Endothelial cell of umbilical vein (primary cell): Measurements from ENCODE around the gene SINHCAF. TPM values are rescaled to one million over a fixed set of nuclear protein-coding genes. Genes with fewer than 3 reads are reported as not detected.

Experiments
- BruUV-seq: library from RNA; stranded (reverse); fragments of 400-500 nt; replicated peaks from 2 replicates; lab custom pipeline; 2021; lab: Mats Ljungman, UMichigan
- CTCF ChIA-PET: fragments of 300-600, 350-600 bp; sonication (Branson Sonifier 250); formaldehyde crosslinking; loops from one replicate; lab custom pipeline; 2021; ENCODE audit warnings: antibody characterized with exemption, inconsistent platforms; lab: Charles Lee
- POLR2A ChIA-PET: fragments of 300-600, 350-600 bp; sonication (Branson Sonifier 250); formaldehyde crosslinking; loops from one replicate; lab custom pipeline; 2021; ENCODE audit warnings: antibody characterized with exemption, inconsistent platforms; lab: Charles Lee
- DNase-seq: peaks from one replicate; pipeline ENCODE4 v3.0.0-alpha.2; 2011; ENCODE audit warnings: low read depth, low spot score
- FAIRE-seq: peaks from 2 replicates; lab custom pipeline; 2011; peaks lifted over from hg19 to GRCh38; lab: Jason Lieb, UNC
- H2AFZ ChIP-seq: 2 replicates; pipeline ENCODE4 v1.6.0; 2012; ENCODE audit warnings: low read depth, low read length, control low read depth, inconsistent platforms
- H3K27ac ChIP-seq: 2 replicates; pipeline ENCODE4 v1.5.1; 2011; ENCODE audit warnings: low read depth, mild to moderate bottlenecking, control low read depth, low read length, moderate library complexity; ENCODE audit not compliant: insufficient read depth
- H3K27me3 ChIP-seq, 2 experiments: 2 replicates each; pipeline versions ENCODE4 v1.6.0 to v1.6.1; 2011; ENCODE audit warnings: low read length in 2 of 2, mixed read lengths in 1 of 2; ENCODE audit not compliant: control insufficient read depth in 2 of 2, insufficient read depth in 2 of 2
- H3K36me3 ChIP-seq, 2 experiments: 2 replicates in 1 of 2; 3 replicates in 1 of 2; pipeline ENCODE4 v1.5.1; 2011; ENCODE audit warnings: low read length in 2 of 2, mild to moderate bottlenecking in 1 of 2, moderate library complexity in 1 of 2; ENCODE audit not compliant: control insufficient read depth in 2 of 2, insufficient read depth in 2 of 2; ENCODE audit errors: extremely low read depth in 1 of 2
- H3K4me1 ChIP-seq: 3 replicates; pipeline ENCODE4 v1.5.1; 2011; ENCODE audit warnings: mild to moderate bottlenecking, low read length; ENCODE audit not compliant: control insufficient read depth, insufficient read depth; ENCODE audit errors: extremely low read depth
- H3K4me2 ChIP-seq: 2 replicates; pipeline ENCODE4 v1.6.1; 2011; ENCODE audit warnings: low read length, control low read depth, mixed read lengths; ENCODE audit not compliant: insufficient read depth
- H3K4me3 ChIP-seq, 3 experiments: fragments of 200-600 bp in 1 of 3; sonication (generic), shearing (Covaris generic) in 1 of 3; replicated peaks in 1 of 3; 2 replicates each; pipeline ENCODE4 v1.5.1; 2011 to 2016; ENCODE audit warnings: control low read depth in 3 of 3, low read length in 3 of 3, mild to moderate bottlenecking in 2 of 3, inconsistent platforms in 1 of 3, low read depth in 1 of 3, moderate library complexity in 1 of 3; ENCODE audit not compliant: insufficient read depth in 1 of 3
- H3K79me2 ChIP-seq: 2 replicates; pipeline ENCODE4 v1.6.0; 2012; ENCODE audit warnings: low read length, inconsistent platforms; ENCODE audit not compliant: control insufficient read depth, insufficient read depth
- H3K9ac ChIP-seq: replicated peaks from 2 replicates; pipeline ENCODE3; 2011; ENCODE audit warnings: low read length, control low read depth; ENCODE audit not compliant: insufficient read depth; ENCODE audit errors: extremely low read depth
- H3K9me1 ChIP-seq: replicated peaks from 3 replicates; pipeline ENCODE4 v1.6.0; 2011; ENCODE audit warnings: mild to moderate bottlenecking, low read length; ENCODE audit not compliant: control insufficient read depth, insufficient read depth; ENCODE audit errors: extremely low read depth
- H3K9me3 ChIP-seq: replicated peaks from 2 replicates; pipeline ENCODE4 v1.5.1; 2012; ENCODE audit warnings: low read length, inconsistent platforms; ENCODE audit not compliant: control insufficient read depth, insufficient read depth
- H4K20me1 ChIP-seq: replicated peaks from 2 replicates; pipeline ENCODE3; 2011; ENCODE audit warnings: mild to moderate bottlenecking, low read length; ENCODE audit not compliant: control insufficient read depth, insufficient read depth; ENCODE audit errors: extremely low read depth
- CTCF ChIP-seq, 2 donors: IDR thresholded peaks; 1 replicate in 1 of 2; 2 replicates in 1 of 2; pipeline ENCODE4 v1.5.1; 2011; ENCODE audit warnings: low read length in 2 of 2, mild to moderate bottlenecking in 2 of 2, moderate library complexity in 2 of 2, control low read depth in 1 of 2, inconsistent platforms in 1 of 2, low read depth in 1 of 2; ENCODE audit not compliant: insufficient read depth in 1 of 2; ENCODE audit errors: extremely low read depth in 1 of 2
- EZH2 ChIP-seq: IDR thresholded peaks from 2 replicates; pipeline ENCODE4 v1.6.1; 2012; ENCODE audit warnings: borderline replicate concordance, low read depth, mild to moderate bottlenecking, moderate library complexity, low read length, inconsistent platforms; ENCODE audit not compliant: severe bottlenecking
- FOS ChIP-seq: IDR thresholded peaks from 2 replicates; pipeline ENCODE4 v1.6.1; 2011; ENCODE audit warnings: mild to moderate bottlenecking, low read length, moderate library complexity, borderline replicate concordance; ENCODE audit not compliant: insufficient read depth
- GATA2 ChIP-seq: IDR thresholded peaks from 2 replicates; pipeline ENCODE4 v1.7.0; 2011; ENCODE audit warnings: low read depth, mild to moderate bottlenecking, moderate library complexity, mixed read lengths, low read length; ENCODE audit not compliant: insufficient read length, insufficient read depth
- JUN ChIP-seq: IDR thresholded peaks from 2 replicates; pipeline ENCODE4 v1.6.1; 2011; ENCODE audit warnings: borderline replicate concordance, low read depth; ENCODE audit not compliant: insufficient read length, insufficient read depth
- MAX ChIP-seq: IDR thresholded peaks from 2 replicates; pipeline ENCODE4 v1.6.1; 2011; ENCODE audit not compliant: insufficient read depth, insufficient read length
- MYC ChIP-seq: IDR thresholded peaks from one replicate; pipeline ENCODE4 v1.6.1; 2011; ENCODE audit warnings: mild to moderate bottlenecking, low read depth, low read length
- POLR2A ChIP-seq: IDR thresholded peaks from 2 replicates; pipeline ENCODE4 v1.6.1; 2012; ENCODE audit warnings: low read depth, mild to moderate bottlenecking, control low read depth, low read length
- POLR2AphosphoS5 ChIP-seq: IDR thresholded peaks from 2 replicates; pipeline ENCODE4 v1.6.1; 2012; ENCODE audit warnings: low read depth, mild to moderate bottlenecking, control low read depth, low read length, moderate library complexity; ENCODE audit not compliant: insufficient read depth
- dilution Hi-C: fragments of 300-500 bp; cut with MboI; formaldehyde crosslinking; loops from one replicate; pipeline ENCODE4 v1.15.0; 2019; ENCODE audit warnings: low sequenced_read_pairs; ENCODE audit not compliant: extremely low pct_ligation_motif_present
- intact Hi-C: fragments of 100-400 bp; cut with micrococcal nuclease; formaldehyde crosslinking; loops from one replicate; pipeline ENCODE4 v1.10.0; 2022
- polyA plus RNA-seq, 4 experiments: library from polyadenylated mRNA; depleted of rRNA in 3 of 4; stranded (reverse) in 3 of 4; unstranded in 1 of 4; fragments of >200 nt; gene quantifications; 2 replicates each; pipeline versions ENCODE4 v1.2.1 to v1.2.3, GENCODE V29; 2011 to 2012; ENCODE audit warnings: missing spikeins in 1 of 4
- total RNA-seq: library from RNA; stranded (reverse); gene quantifications from 2 replicates; pipeline ENCODE4 v1.2.3, GENCODE V29; 2021

SINHCAF gene
- total and polyA plus RNA-seq, 2 donors (not counting 3 experiments of a cell fraction or from before 2014, with no cell fraction given): 19.3 to 83.4 TPM

- no peak for FAIRE-seq
- no peak for DNase-seq
- Histone ChIP-seq H3K27me3 (no peaks in the 10 kb centered on the region), H3K9me3 (no peaks in the 10 kb centered on the region), H3K79me2 (peaks cover 74% of the 10 kb centered on the region), H3K4me2 (no peak overlapping the region), H4K20me1 (no peaks in the 10 kb centered on the region), H3K4me3 (no peak overlapping the region), H3K36me3 (peaks cover 4 to 16% of the 10 kb centered on the region in 2 experiments), H2AFZ (no peak overlapping the region), H3K27ac (no peak overlapping the region), H3K9me1 (no peaks in the 10 kb centered on the region), H3K4me1 (no peaks in the 10 kb centered on the region), H3K9ac (no peak overlapping the region)
- intact Hi-C loops (no loop called here), dilution Hi-C loops (no loop called here)
- ChIA-PET POLR2A (no interaction called here), CTCF (interaction anchor here (1.1 to 1.4 kb wide), 3 partner anchors 20 to 26 kb away, joined by 3 read pairs; no protein-coding TSS in a partner anchor)
- BruUV-seq: no TSS peak
- no peak for TF ChIP-seq FOS
- TF ChIP-seq GATA2: no peak
- TF ChIP-seq MAX: no peak
- no peak for TF ChIP-seq CTCF (IDR thresholded peaks at IDR 0.05; ENCODE audit: extremely low read depth in 1 of 2, insufficient read depth in 1 of 2, low read depth in 1 of 2, low read length in 2 of 2)
- no peak for TF ChIP-seq POLR2A
- no peak for TF ChIP-seq POLR2AphosphoS5
- TF ChIP-seq JUN: no peak
- TF ChIP-seq MYC: no peak
- TF ChIP-seq EZH2: no peak
Observed at GRCh38 chr12:31298515-31298910, 27.4 kb downstream of the SINHCAF start.
